ENCODE results near the gene TMOD4. TPM values are rescaled to one million over a fixed set of nuclear protein-coding genes. Genes with fewer than 3 reads are reported as not detected.

Gene TMOD4
- total and polyA plus RNA-seq, 8 donors: 0.47 to 0.81 (median 0.56) TPM; not detected in 4

DNA sequence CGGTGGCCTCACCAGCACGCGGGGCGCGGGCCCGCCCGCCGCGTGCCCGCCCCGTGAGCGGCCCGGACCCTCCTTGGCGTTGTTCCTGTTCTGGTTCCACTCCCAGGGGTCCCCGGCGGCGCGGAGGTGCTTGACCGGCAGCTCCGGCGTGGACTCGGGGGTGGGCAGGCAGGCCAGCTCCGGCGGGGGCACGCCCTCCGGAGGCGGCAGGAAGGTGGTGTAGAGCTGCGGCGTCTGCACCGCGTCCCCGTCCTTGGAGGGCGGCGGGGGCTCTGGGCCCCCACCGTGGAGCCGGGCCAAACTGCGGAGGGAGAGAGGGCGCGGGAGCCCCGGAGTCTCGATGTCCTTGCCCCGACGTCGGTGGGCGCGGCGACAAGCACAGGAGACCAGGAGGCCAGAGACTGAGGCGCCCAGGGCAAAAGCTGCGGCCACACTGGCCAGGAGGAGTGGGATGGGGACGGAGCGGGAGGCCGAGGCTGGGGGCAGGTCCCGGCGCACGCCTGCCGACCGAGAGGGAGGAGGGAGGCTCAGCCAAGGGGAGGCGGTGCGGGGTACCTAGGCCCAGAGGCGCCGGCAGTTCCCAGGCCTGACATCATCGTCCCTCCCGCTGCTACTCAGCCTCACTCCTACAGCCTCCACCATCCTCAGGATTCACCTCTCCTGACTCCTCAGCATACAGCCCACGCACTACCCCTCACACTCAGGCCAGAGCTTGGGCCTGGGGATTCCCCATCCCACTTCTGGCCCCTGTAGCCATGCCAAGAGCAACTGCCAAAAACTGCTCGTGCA lies 42.6 kb downstream of the TMOD4 start:
- Histone ChIP-seq H3K27me3 (peaks cover 0 to 8% (median 0%) of the 10 kb centered on the region in 4 donors), H3K9me3 (no peaks in the 10 kb centered on the region), H3K27ac (no peak overlapping the region), H3K4me3 (peak overlapping the region in 1 of 4 donors; percentile 30), H3K4me1 (no peaks in the 10 kb centered on the region), H3K36me3 (no peaks in the 10 kb centered on the region)
- intact Hi-C loops (cut with DNase I): no loop called here
- 44 to 58% methylated on average over 43 to 65 of the region's 65 CpGs for WGBS, 2 donors
- TF ChIP-seq, protein P1, sequence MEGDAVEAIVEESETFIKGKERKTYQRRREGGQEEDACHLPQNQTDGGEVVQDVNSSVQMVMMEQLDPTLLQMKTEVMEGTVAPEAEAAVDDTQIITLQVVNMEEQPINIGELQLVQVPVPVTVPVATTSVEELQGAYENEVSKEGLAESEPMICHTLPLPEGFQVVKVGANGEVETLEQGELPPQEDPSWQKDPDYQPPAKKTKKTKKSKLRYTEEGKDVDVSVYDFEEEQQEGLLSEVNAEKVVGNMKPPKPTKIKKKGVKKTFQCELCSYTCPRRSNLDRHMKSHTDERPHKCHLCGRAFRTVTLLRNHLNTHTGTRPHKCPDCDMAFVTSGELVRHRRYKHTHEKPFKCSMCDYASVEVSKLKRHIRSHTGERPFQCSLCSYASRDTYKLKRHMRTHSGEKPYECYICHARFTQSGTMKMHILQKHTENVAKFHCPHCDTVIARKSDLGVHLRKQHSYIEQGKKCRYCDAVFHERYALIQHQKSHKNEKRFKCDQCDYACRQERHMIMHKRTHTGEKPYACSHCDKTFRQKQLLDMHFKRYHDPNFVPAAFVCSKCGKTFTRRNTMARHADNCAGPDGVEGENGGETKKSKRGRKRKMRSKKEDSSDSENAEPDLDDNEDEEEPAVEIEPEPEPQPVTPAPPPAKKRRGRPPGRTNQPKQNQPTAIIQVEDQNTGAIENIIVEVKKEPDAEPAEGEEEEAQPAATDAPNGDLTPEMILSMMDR (IDR thresholded peaks at IDR 0.05): no peak
- peak in 2 of 6 donors; percentile 39 to 81 for DNase-seq
- FAIRE-seq: no peak
- no peak for ATAC-seq

DNA sequence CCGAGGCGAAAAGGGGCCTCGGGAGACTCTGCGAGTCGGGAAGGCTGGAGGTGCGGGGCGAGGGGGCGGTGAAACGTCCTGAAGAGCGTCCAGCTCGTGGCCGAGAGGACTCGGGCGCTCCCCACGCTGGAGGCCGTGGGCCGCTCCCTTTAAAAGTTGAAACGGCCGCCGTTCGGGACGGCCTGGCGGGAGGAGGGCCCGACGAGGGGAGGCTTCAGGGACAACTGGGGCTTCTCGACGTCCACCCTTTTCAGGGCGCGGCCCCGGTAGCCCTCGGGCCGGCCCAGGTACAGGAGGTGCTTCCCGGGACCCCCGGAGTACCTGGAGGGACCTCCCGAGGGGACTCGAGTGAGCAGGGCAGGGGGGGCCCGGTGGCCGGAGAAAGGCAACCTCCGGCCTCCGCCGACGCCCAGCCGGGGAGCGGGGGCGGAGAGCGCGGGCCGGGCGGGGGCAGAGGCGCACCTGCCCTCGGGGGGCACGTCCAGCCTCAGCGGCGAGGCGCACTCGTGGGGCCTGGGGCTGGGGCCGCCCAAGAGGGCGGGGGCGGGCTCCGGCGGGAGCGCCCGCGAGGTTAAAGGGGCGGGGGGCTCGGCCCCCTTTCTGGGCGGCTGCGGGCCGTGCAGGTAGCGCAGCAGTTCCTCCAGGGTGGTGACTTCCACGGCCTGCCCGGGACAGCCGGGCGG lies 43.3 kb downstream of the TMOD4 start:
- ATAC-seq (peak in 2 of 4 donors; percentile 13 to 18), DNase-seq (peak in 1 of 6 donors; percentile 67), FAIRE-seq (no peak)
- H3K4me3 ChIP-seq: peak overlapping the region in 2 of 4 donors; percentile 2 to 30
- H3K27ac ChIP-seq: no peak overlapping the region
- TF ChIP-seq, protein P1 (IDR thresholded peaks at IDR 0.05): no peak
- H3K4me1 ChIP-seq: no peaks in the 10 kb centered on the region
- intact Hi-C loops (cut with DNase I): no loop called here
- WGBS, 2 donors: 38 to 46% methylated on average over 36 to 74 of the region's 74 CpGs
- peaks cover 0 to 8% (median 0%) of the 10 kb centered on the region in 4 donors for H3K27me3 ChIP-seq
- no peaks in the 10 kb centered on the region for H3K36me3 ChIP-seq
- no peaks in the 10 kb centered on the region for H3K9me3 ChIP-seq

DNA sequence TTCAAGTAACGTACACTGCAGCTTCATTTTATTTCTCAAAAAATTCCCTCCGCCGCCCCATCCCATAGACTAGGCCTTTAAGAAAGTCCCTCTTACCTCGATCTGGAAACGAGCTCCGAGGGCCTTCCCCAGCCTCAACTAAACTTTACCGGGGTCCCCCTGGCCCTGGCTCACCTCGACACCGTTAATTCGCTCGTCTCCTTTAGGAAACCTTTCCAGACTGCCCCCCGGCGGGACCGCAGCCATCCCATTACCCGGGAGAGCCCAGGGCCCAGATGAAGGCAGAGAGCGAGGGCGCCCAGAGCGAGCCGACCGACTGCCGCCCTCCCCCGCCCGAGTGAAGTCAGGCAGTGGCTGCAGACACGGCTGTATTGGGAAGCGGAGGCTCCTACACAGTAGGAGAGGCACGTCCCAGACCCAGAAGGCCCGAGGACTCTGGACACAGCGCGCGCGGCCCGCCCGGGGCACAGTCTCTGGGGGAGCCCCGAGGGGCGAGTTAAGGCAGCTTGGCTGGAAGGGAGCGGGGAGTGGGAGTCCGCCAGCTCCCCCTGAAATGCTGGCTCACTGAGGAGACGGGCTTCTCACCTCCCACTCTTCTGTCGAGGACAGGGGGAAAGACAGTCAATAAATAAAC lies 44.0 kb downstream of the TMOD4 start:
- Histone ChIP-seq H3K4me1 (no peaks in the 10 kb centered on the region), H3K36me3 (no peaks in the 10 kb centered on the region), H3K27me3 (peaks cover 0 to 8% (median 0%) of the 10 kb centered on the region in 4 donors), H3K27ac (no peak overlapping the region), H3K9me3 (no peaks in the 10 kb centered on the region), H3K4me3 (peak overlapping the region in 2 of 4 donors; percentile 2 to 30)
- TF ChIP-seq, protein P1 (IDR thresholded peaks at IDR 0.05): no peak
- intact Hi-C loops (cut with DNase I): no loop called here
- FAIRE-seq: no peak
- 27 to 37% methylated on average over 39 of the region's 39 CpGs for WGBS, 2 donors
- ATAC-seq: peak; percentile 37 to 74 (median 65)
- peak in 1 of 6 donors; percentile 63 for DNase-seq

DNA sequence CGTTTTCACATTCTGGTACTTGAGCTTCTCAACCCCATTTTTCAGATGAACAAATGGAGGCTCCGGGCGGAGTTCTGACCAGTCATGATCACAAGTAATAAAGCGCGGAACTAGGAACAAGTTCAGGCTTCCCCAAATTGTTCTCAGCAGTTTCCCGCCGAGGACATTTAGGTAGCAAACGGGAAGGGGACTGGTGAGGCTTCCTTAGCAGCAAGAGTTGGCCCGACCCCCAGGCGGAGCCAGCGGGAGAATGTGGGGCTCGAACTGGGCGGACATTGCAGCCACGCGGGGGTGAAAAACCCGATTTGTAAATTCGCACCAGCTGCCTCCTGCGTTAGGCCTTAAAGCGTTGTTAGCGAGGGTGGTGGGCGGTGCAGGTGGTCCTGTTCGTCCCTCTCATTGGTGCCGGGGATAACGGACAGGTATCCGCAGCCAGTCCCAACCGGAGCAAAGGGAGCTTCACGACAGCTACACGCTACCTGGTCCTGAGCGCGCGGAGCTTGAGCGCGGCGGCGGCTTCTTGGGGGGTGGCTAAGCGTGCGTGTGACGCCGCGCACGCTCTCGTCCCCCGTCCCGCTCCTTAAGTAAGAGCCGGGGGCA lies 44.7 kb downstream of the TMOD4 start:
- Histone ChIP-seq H3K4me3 (peak overlapping the region in 2 of 4 donors; percentile 2 to 30), H3K4me1 (no peaks in the 10 kb centered on the region), H3K9me3 (no peaks in the 10 kb centered on the region), H3K36me3 (no peaks in the 10 kb centered on the region), H3K27me3 (peaks cover 0 to 8% (median 0%) of the 10 kb centered on the region in 4 donors), H3K27ac (no peak overlapping the region)
- DNase-seq (peak; percentile 65 to 75 (median 70)), ATAC-seq (peak; percentile 82 to 95 (median 88)), FAIRE-seq (no peak)
- intact Hi-C loops (cut with DNase I): no loop called here
- WGBS, 2 donors: 26 to 35% methylated on average over 45 of the region's 45 CpGs
- TF ChIP-seq, protein P1 (IDR thresholded peaks at IDR 0.05): no peak

Measured in pancreas (tissue), 10 donors.